ENCODE data around the gene MAP4K2. TPM values are rescaled to one million over a fixed set of nuclear protein-coding genes. Genes with fewer than 3 reads are reported as not detected.

The MAP4K2 gene
- total RNA-seq = 17.6 and 23.2 TPM in 2 replicates

DNA sequence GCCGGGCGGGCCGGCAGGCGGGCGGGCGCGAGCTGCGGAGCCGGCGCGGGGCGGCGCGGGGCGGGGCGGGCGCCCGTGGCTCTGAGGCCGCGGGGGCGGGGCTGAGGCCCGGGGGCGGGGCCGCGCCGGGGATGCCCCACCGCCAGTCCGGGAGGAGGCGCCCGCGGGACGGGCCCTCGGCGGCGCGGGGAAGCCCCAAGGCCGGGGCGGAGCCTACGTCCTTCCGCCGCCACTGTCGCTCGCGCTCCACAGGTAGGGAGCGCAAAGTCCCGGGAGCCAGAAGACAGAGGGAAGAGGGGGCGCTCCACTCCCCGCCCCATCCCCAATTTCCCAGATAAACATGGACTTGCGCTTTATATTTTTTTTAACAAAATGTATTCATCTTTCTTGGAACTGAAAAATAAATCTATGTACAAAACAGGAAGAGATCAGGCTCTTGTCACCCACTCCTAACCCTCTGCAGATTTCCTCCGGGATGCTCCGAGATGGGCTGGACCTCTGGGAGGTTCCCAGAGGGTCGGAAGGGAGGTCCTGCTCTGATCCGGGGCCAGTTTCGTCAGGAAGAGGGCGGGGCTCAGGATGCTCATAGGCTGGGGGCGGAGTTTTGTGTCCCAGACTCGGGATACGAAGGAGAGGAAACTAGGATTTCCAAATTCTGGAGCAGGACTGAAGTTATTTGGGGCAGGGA lies at the start of gene MAP4K2:
Gene MAP4K2, minus strand, starts transcription at position 57 of the 688 bp plus-strand sequence. CDS start 65 bp downstream, outside the sequence.

DNA sequence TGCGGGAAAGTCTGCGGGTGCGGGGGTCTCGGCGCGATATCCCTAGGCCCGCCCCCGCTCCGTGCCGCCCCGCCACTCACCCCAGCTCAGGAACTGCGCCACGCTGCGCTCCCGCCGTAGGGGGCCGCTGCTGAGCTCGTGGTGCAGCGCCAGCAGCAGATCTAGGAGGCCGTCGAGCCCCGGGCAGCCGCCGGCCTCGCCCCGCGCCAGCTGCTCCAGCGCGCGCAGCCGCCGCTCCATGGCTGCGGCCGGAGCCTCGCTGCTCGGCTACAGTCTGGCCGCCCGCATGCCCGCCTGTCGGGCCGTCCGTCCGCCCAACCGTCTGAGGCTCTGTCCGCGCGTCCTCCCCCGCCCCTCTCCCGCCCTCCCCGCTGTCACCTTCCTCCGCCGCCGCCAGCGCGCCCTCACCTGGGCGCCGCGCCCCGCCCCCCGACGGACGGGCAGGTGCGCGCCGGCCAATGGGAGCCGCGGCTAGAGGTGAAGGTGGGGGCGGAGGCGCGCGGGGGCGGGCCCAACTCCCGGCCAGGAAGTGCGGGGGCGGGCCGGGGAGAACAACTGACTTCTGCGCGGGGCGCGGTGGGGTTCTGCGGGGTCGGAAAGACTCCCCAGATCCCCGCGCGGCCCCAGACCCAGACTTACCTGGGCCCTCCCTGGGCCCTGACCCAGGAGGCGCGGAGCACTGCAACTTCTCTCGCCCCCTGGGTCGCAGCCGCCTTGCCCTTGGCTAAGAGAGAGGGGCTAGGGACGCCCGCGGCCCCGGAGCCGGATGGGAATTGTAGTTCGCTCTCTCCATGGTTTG lies 41.5 kb upstream of the MAP4K2 start, which contains the start of gene CDC42BPG:
Gene CDC42BPG, minus strand, starts transcription at position 324 of the 799 bp plus-strand sequence. Its CDS starts 84 bp downstream, at position 240.

DNA sequence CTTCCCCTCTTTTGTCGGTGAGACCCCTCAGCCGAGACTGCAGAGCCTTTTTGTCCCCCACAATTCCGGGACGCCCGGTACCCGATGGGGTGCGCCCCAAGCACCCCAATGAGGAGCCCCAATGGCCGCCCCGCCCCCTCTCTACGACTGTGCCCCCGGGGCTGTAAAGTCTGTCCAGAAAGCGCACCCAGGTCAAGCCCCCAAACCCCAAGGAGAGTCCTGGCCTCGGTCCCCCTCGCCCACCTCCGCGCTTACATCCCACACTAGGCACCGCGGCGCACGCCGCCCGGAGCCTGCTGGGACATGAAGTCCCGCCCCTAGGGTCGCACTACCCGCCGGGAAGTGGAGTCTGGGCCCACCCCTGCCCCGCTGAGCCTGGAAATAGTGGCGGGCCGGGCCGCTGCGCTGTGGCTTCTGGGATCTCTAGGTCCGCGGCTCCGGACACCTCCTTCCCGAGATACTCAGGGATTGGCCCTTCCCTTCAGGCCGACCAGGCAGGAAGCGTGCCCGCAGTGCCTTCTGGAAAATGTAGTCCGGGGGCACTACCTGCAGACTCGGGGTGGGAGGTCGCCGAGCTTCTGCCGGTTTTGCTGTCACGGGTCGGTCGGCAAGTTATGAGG lies 7.4 kb upstream of the MAP4K2 start, which contains the start of gene MEN1:
Gene MEN1, minus strand, starts transcription at position 281 of the 620 bp plus-strand sequence. CDS start 442 bp downstream, outside the sequence.

DNA sequence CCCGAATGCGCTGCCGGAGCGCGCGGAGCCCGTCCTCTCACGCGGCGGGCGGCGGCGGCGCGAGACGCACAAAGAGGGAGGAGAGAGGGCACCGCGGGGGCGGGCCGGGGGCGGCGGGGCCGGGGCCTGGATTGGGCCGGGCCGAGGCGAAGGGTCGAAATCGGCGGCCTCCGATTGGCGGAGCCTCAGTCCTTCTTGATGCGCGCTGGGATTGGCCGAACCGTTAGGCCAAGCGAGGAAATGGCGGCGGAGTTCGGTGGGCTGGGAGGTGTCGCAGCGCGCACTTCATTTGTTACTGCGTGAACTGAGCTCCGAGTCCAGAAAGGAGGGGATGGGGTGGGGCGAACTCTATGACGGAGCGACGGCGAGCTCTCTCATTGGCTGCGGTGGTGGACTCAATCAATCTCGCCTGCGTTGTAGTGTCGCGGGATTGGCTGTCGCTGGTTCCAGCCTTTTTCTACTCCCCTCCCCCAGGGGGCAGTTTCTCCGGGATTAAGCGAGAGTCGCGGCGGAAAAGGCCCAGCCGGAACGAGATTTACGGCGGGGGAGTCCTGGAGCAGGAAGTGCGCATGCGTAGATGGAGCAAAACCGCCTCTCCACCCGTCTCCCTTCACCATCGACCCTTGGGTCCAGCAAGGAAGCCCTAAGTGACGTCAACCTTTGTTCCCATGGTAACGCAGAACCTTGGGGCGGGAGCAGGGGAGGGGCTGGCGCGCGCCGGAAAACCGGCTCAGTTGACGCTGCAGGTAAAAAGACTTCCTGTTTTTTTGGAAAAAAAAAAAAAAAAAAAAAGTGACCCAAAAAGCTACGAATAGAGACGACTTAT lies 24.3 kb downstream of the MAP4K2 start, which contains the start of gene SF1:
Gene SF1, minus strand, starts transcription at position 70 of the 826 bp plus-strand sequence. CDS start 150 bp downstream, outside the sequence.

DNA sequence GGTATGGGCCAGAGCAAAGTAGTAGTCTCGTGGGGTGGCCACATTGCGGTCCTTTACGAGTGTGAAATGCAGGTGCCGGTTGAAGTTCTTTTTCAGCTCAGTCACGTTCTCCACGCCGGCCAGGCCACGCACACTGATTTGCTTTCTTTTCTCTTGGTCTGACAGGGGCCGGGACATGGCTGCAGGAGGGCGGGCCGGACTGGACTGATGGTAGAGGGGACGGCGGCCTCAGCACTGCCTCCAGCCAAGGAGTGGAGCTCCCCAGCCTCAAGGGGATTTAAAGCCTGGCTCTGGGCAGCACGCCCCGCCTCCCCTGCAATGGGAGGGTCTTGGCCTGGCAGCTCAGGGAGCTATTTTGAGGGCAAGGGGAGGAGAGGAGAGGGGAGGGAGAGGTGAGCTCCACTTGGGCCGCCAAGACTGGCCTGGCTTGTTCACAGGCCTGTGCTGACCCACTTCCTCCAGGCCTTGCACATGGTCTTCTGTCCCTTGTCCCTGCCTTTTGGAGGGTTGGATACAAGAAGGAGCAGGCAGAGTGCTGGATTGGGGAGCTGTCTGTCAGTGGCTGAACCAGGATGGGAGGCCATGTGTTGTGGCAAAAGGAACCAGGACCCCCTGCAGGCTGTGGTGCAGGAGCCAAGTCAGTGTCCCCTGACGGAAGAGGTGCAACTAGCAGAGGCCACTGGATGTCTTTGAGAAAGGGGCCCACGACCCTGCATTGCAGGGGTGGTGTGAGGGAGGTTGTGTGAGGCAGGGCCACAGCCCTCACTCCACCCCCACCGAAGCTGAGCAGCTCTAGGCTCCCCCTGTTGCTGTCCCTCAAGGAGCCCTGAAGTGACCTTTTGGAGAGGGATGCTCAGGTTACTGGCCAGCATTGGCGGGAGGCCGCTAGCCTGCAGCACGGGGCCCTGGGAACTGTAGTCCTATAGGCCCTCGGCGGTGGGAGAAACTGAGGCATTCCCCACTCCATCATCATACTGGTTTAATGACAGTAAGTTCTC lies 43.0 kb downstream of the MAP4K2 start, which contains the start of gene PYGM:
Gene PYGM, minus strand, starts transcription at position 253 of the 998 bp plus-strand sequence. Its CDS starts 76 bp downstream, at position 177.

DNA sequence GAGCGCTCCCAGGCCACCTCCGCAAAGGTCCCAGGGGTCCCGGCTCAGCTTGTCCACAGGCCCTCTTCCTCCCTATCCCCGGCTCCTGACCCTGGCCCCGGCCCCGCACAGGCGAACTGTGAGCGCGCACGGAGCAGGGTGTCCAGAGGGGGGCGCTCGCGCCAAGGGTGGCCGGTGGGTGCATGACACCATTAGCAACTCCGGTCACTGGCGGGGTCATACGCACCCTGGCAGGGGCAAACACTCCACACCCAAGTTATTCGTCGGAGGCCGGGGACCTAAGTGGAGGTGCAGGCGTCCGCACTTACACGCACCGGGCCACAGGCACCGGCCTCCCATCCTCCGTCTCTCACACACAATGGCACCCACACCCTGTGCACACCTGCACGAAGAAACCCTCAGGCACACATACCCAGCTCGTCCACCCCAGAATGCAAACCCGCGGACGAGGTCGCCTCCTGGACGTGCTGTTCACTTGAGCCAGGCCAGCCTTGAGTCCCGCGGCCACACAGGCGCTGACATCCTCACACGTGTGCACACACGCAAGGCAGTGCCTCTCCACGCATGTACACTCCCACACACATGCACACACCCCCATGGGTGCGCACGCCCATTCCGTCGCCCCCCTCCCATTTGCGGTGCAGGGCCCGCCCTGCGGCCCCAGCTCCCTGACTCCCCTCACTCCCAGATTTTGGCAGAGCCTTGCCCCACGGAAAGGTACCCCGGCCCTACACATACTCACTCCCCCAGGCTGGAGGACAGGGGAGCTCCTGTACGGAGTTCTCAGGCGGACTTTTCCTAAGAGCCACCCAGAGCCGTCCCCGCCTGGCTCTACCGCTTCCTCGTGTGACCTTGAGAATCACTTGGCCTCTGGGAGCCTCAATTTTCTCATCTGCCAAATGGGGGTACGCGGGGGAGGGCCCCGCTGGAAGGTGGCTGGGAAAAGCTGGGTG lies 59.1 kb downstream of the MAP4K2 start, which contains the start of gene RASGRP2:
Gene RASGRP2, minus strand, starts transcription at position 552 of the 953 bp plus-strand sequence. CDS start 1,276 bp downstream, outside the sequence.

Other genes starting within 250 kb of the MAP4K2 start
- not detected in 2 replicates for gene SLC22A11, start 247.3 kb downstream of the MAP4K2 start, total RNA-seq
- not detected in 2 replicates for gene SLC22A12, start 212.0 kb downstream of the MAP4K2 start, total RNA-seq
- 0.51 and 3.2 TPM in 2 replicates for gene NRXN2, start 80.0 kb downstream of the MAP4K2 start, total RNA-seq
- gene RASGRP2, start 59.1 kb downstream of the MAP4K2 start, total RNA-seq = 0.68 and 1.3 TPM in 2 replicates
- 5.4 and 15.3 TPM in 2 replicates for gene PYGM, start 43.2 kb downstream of the MAP4K2 start, total RNA-seq
- gene SF1, start 24.7 kb downstream of the MAP4K2 start, total RNA-seq = 107 and 112 TPM in 2 replicates
- 19.6 and 29.2 TPM in 2 replicates for gene MEN1, start 7.3 kb upstream of the MAP4K2 start, total RNA-seq
- gene CDC42BPG, start 41.4 kb upstream of the MAP4K2 start, total RNA-seq = 0.26 TPM in 1 of 2 replicates, not detected in the other
- gene EHD1, start 75.4 kb upstream of the MAP4K2 start, total RNA-seq = 52.1 and 66.7 TPM in 2 replicates
- 16.2 and 19.2 TPM in 2 replicates for gene ATG2A, start 114.0 kb upstream of the MAP4K2 start, total RNA-seq
- gene PPP2R5B, start 121.5 kb upstream of the MAP4K2 start, total RNA-seq = 11.1 and 21.6 TPM in 2 replicates
- gene GPHA2, start 132.7 kb upstream of the MAP4K2 start, total RNA-seq = 0.35 TPM in 1 of 2 replicates, not detected in the other
- gene MAJIN, start 168.9 kb upstream of the MAP4K2 start, total RNA-seq = not detected in 2 replicates
- gene BATF2, start 193.8 kb upstream of the MAP4K2 start, total RNA-seq = 0.12 and 0.51 TPM in 2 replicates
- 116 and 119 TPM in 2 replicates for gene ARL2, start 210.9 kb upstream of the MAP4K2 start, total RNA-seq
- 7.8 and 9.4 TPM in 2 replicates for gene SNX15, start 224.2 kb upstream of the MAP4K2 start, total RNA-seq
- 19.7 and 23.5 TPM in 2 replicates for gene SAC3D1, start 238.0 kb upstream of the MAP4K2 start, total RNA-seq